ENCODE data around the gene FAM181A.

- TF ChIP-seq, protein P1, sequence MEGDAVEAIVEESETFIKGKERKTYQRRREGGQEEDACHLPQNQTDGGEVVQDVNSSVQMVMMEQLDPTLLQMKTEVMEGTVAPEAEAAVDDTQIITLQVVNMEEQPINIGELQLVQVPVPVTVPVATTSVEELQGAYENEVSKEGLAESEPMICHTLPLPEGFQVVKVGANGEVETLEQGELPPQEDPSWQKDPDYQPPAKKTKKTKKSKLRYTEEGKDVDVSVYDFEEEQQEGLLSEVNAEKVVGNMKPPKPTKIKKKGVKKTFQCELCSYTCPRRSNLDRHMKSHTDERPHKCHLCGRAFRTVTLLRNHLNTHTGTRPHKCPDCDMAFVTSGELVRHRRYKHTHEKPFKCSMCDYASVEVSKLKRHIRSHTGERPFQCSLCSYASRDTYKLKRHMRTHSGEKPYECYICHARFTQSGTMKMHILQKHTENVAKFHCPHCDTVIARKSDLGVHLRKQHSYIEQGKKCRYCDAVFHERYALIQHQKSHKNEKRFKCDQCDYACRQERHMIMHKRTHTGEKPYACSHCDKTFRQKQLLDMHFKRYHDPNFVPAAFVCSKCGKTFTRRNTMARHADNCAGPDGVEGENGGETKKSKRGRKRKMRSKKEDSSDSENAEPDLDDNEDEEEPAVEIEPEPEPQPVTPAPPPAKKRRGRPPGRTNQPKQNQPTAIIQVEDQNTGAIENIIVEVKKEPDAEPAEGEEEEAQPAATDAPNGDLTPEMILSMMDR (IDR thresholded peaks at IDR 0.05), result no peak
- no peak for TF ChIP-seq POLR2AphosphoS5 (IDR thresholded peaks at IDR 0.05)
- no peak for TF ChIP-seq POLR2A (IDR thresholded peaks at IDR 0.05)
- TF ChIP-seq EP300 (IDR thresholded peaks at IDR 0.05), result no peak
Observed at GRCh38 chr14:93947282-93947681, 20.1 kb downstream of the FAM181A start.

Measured in sigmoid colon (tissue), 4 donors.